Naive thymus-derived CD4-positive, alpha-beta T cell (primary cell): Measurements from ENCODE around the gene GNAQ. TPM values are rescaled to one million over a fixed set of nuclear protein-coding genes. Genes with fewer than 3 reads are reported as not detected.
A peak's percentile ranks its signal among the peaks of the same experiment; 100 is the strongest.

ENCODE experiments used
- ATAC-seq: fragments of 150-1000 bp; cut with Tn5 transposase; 2 replicates; pipeline ENCODE4 v1.10.0; 2021; ENCODE audit warnings: mild to moderate bottlenecking, moderate library complexity
- CTCF ChIA-PET: fragments of 350-600 bp; sonication (Branson Sonifier 250); formaldehyde crosslinking; loops from one replicate; lab custom pipeline; 2021; ENCODE audit warnings: antibody characterized with exemption; lab: Charles Lee
- POLR2A ChIA-PET: fragments of 350-600 bp; sonication (Branson Sonifier 250); formaldehyde crosslinking; loops from one replicate; lab custom pipeline; 2021; ENCODE audit warnings: antibody characterized with exemption, inconsistent platforms; lab: Charles Lee
- DNase-seq, 9 donors: peaks; one replicate each; pipeline versions ENCODE4 v3.0.0 to v3.0.0-alpha.2; 2020 to 2022; ENCODE audit warnings: mixed read lengths in 1 of 9
- H3K27ac ChIP-seq: one replicate; pipeline ENCODE4 v1.7.0; 2013; ENCODE audit warnings: mild to moderate bottlenecking, low read depth, low read length, moderate library complexity
- H3K27me3 ChIP-seq, 2 donors: one replicate each; pipeline ENCODE4 v1.7.0; 2013; ENCODE audit warnings: low read length in 2 of 2, mild to moderate bottlenecking in 2 of 2, moderate library complexity in 2 of 2; ENCODE audit not compliant: control insufficient read depth in 2 of 2, insufficient read depth in 2 of 2
- H3K36me3 ChIP-seq, 3 experiments: 1 replicate in 2 of 3; 2 replicates in 1 of 3; pipeline ENCODE4 v1.7.0; 2013; ENCODE audit warnings: low read length in 3 of 3, mild to moderate bottlenecking in 3 of 3, moderate library complexity in 1 of 3; ENCODE audit not compliant: insufficient read depth in 3 of 3, control insufficient read depth in 2 of 3
- H3K4me1 ChIP-seq, 2 donors: one replicate each; pipeline ENCODE4 v1.7.0; 2013; ENCODE audit warnings: low read length in 2 of 2, mild to moderate bottlenecking in 2 of 2, moderate library complexity in 1 of 2; ENCODE audit not compliant: control insufficient read depth in 2 of 2, insufficient read depth in 2 of 2
- H3K4me3 ChIP-seq: 2 replicates; pipeline ENCODE4 v1.7.0; 2013; ENCODE audit warnings: mild to moderate bottlenecking, low read length
- H3K9me3 ChIP-seq, 3 experiments: 1 replicate in 2 of 3; 2 replicates in 1 of 3; pipeline ENCODE4 v1.7.0; 2013; ENCODE audit warnings: low read length in 3 of 3; ENCODE audit not compliant: control insufficient read depth in 2 of 3
- H3K27ac Mint-ChIP-seq, 9 donors: one replicate each; pipeline ENCODE4 v1.8.0; 2020 to 2022; ENCODE audit warnings: mixed read lengths in 9 of 9, mild to moderate bottlenecking in 8 of 9, moderate library complexity in 5 of 9, inconsistent platforms in 2 of 9
- H3K27me3 Mint-ChIP-seq, 5 donors: one replicate each; pipeline ENCODE4 v1.8.0; 2021 to 2022; ENCODE audit warnings: mixed read lengths in 5 of 5, mild to moderate bottlenecking in 1 of 5
- H3K36me3 Mint-ChIP-seq, 5 donors: one replicate each; pipeline ENCODE4 v1.8.0; 2020 to 2022; ENCODE audit warnings: mixed read lengths in 5 of 5, mild to moderate bottlenecking in 3 of 5, inconsistent platforms in 1 of 5
- H3K4me1 Mint-ChIP-seq, 7 donors: one replicate each; pipeline ENCODE4 v1.8.0; 2020 to 2022; ENCODE audit warnings: mixed read lengths in 7 of 7, mild to moderate bottlenecking in 3 of 7, inconsistent platforms in 1 of 7
- H3K4me3 Mint-ChIP-seq, 10 donors: one replicate each; pipeline ENCODE4 v1.8.0; 2020 to 2022; ENCODE audit warnings: mild to moderate bottlenecking in 10 of 10, mixed read lengths in 10 of 10, moderate library complexity in 6 of 10, inconsistent platforms in 2 of 10
- H3K9me3 Mint-ChIP-seq, 11 donors: one replicate each; pipeline ENCODE4 v1.8.0; 2020 to 2022; ENCODE audit warnings: mixed read lengths in 11 of 11, mild to moderate bottlenecking in 4 of 11, inconsistent platforms in 1 of 11, moderate library complexity in 1 of 11
- intact Hi-C, 2 donors: fragments of 100-400 bp; cut with micrococcal nuclease; formaldehyde crosslinking; loops; one replicate each; pipeline ENCODE4 v1.15.1; 2023
- polyA plus RNA-seq, 2 donors: library from polyadenylated mRNA; unstranded; fragments of 300-500 nt; fragmentation: Illumina TruSeq; gene quantifications; one replicate each; pipeline ENCODE4 v1.2.3, GENCODE V29; 2021
- total RNA-seq, 6 experiments: library from RNA in 5 of 6; stranded (reverse) in 5 of 6; gene quantifications; 1 replicate in 5 of 6; 2 replicates in 1 of 6; pipeline ENCODE4 v1.2.3 and lab custom pipeline; 2021 to 2026

The GNAQ gene
- total and polyA plus RNA-seq, 7 experiments from 2014 or later: 7.2 to 60.6 (median 46.2) TPM

GRCh38 chr9:77803423-77803822, 228.2 kb downstream of the GNAQ start:
- ATAC-seq (no peak), DNase-seq (no peak)
- Histone ChIP-seq H3K27me3 (no peaks in the 10 kb centered on the region), H3K4me3 (no peak overlapping the region), H3K4me1 (peaks cover 0 to 5% of the 10 kb centered on the region in 2 donors), H3K27ac (no peak overlapping the region), H3K36me3 (no peaks in the 10 kb centered on the region), H3K9me3 (no peaks in the 10 kb centered on the region)
- ChIA-PET POLR2A (no interaction called here), CTCF (no interaction called here)
- Mint-ChIP-seq H3K9me3 (peaks cover 0 to 4% (median 0%) of the 10 kb centered on the region in 11 donors), H3K36me3 (peaks cover under 1 to 58% (median 42%) of the 10 kb centered on the region in 5 donors), H3K4me3 (no peak overlapping the region), H3K27ac (peak overlapping the region in 2 of 9 donors; percentile 1 to 4), H3K4me1 (peaks cover 8 to 36% (median 20%) of the 10 kb centered on the region in 7 donors), H3K27me3 (no peaks in the 10 kb centered on the region)
- intact Hi-C loops: no loop called here

DNA sequence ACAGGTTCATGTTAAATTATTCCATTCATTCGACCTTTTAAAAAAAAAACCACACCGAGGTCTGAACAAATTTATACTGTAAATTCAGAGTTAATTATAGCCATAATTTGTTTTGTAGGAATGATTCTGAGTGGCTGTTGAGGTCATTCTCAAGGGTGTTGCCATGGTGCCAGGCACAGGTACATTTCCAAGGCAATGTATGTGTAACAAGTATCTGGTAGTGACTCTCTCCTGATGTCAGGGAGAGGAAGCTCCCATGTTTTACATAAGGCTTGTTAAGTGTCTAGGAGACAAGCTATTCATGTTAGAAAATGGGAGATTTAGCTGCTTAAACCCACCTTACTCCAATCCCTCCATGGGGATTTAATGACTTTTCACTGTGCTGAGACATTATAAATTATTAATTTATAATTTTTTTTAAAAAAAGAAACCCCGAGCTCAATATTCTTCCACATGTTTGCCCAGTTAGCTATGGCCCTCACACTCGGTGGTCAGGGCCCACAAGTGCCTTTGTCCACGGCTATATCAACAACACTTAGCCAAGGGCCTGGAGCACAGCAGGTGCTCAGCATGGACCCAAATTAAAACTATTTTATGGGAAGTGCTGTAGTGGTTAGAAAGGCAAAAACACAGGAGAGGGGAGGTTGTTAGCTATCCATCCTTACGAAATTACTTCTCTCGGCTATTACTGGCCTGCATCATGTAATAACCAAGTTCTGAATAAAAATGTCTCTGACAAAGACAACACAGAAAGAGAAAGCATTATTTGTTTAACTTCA, 228.9 kb downstream of the GNAQ start:
- H3K4me3 Mint-ChIP-seq: no peak overlapping the region
- H3K4me1 Mint-ChIP-seq: peaks cover 6 to 28% (median 12%) of the 10 kb centered on the region in 7 donors
- ATAC-seq: no peak
- peak overlapping the region in 1 of 9 donors; percentile 1 for H3K27ac Mint-ChIP-seq
- POLR2A ChIA-PET: no interaction called here
- CTCF ChIA-PET: no interaction called here
- H3K27me3 Mint-ChIP-seq: no peaks in the 10 kb centered on the region
- intact Hi-C loops: no loop called here
- peaks cover 0 to 4% (median 0%) of the 10 kb centered on the region in 11 donors for H3K9me3 Mint-ChIP-seq
- DNase-seq: no peak
- Histone ChIP-seq H3K27me3 (no peaks in the 10 kb centered on the region), H3K27ac (no peak overlapping the region), H3K9me3 (no peaks in the 10 kb centered on the region), H3K4me1 (no peaks in the 10 kb centered on the region), H3K4me3 (no peak overlapping the region), H3K36me3 (no peaks in the 10 kb centered on the region)
- H3K36me3 Mint-ChIP-seq: peaks cover 7 to 54% (median 36%) of the 10 kb centered on the region in 5 donors

- ATAC-seq (no peak), DNase-seq (no peak)
- Histone ChIP-seq H3K9me3 (no peaks in the 10 kb centered on the region), H3K27me3 (no peaks in the 10 kb centered on the region), H3K27ac (no peak overlapping the region), H3K36me3 (peaks cover 0 to 5% (median 4%) of the 10 kb centered on the region in 3 experiments), H3K4me3 (no peak overlapping the region), H3K4me1 (no peaks in the 10 kb centered on the region)
- Mint-ChIP-seq H3K36me3 (peaks cover 10 to 54% (median 36%) of the 10 kb centered on the region in 5 donors), H3K27me3 (no peaks in the 10 kb centered on the region), H3K4me3 (no peak overlapping the region), H3K27ac (no peak overlapping the region), H3K4me1 (peaks cover 4 to 23% (median 7%) of the 10 kb centered on the region in 7 donors), H3K9me3 (peaks cover 0 to 4% (median 0%) of the 10 kb centered on the region in 11 donors)
- CTCF ChIA-PET: no interaction called here
- intact Hi-C loops: no loop called here
- POLR2A ChIA-PET: no interaction called here
Observed at GRCh38 chr9:77802064-77802463, 229.5 kb downstream of the GNAQ start.

DNA sequence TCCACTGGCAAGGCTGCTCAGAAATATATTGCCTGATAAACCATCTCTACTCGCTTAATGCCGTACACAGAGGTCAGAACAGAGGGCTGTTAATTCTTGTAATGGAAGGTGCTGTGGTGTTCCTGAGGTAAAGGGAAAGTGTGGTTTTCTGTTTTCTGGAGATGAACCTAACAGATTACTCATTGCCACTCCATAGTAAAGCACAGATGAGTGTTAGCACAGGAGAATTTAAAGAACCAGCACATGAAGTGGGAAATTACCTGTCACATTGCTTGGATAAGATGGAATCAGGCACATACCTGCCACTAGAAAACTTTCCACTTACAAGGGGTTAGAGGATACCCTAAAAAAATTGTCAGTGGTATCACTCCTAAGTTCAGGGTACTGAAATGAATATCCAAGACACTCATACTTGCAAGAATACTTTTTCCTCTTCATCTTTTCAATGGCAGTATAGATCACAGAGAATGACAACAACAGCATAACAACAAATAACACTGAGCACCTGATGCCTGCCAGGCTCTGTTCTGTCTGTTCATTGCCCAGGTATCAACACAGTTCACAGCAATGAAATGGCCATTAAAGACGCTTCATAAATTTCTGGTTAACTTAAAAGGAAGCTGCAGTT, 230.6 kb downstream of the GNAQ start:
- H3K27ac Mint-ChIP-seq: no peak overlapping the region
- no peaks in the 10 kb centered on the region for H3K27me3 Mint-ChIP-seq
- POLR2A ChIA-PET: no interaction called here
- Histone ChIP-seq H3K4me1 (no peaks in the 10 kb centered on the region), H3K4me3 (no peak overlapping the region), H3K36me3 (peaks cover 0 to 6% (median 4%) of the 10 kb centered on the region in 3 experiments), H3K27me3 (no peaks in the 10 kb centered on the region), H3K27ac (no peak overlapping the region), H3K9me3 (no peaks in the 10 kb centered on the region)
- H3K9me3 Mint-ChIP-seq: peaks cover 0 to 4% (median 0%) of the 10 kb centered on the region in 11 donors
- peaks cover 0 to 17% (median 5%) of the 10 kb centered on the region in 7 donors for H3K4me1 Mint-ChIP-seq
- intact Hi-C loops: no loop called here
- no peak for ATAC-seq
- no peak for DNase-seq
- H3K36me3 Mint-ChIP-seq: peaks cover 10 to 52% (median 42%) of the 10 kb centered on the region in 5 donors
- H3K4me3 Mint-ChIP-seq: no peak overlapping the region
- CTCF ChIA-PET: no interaction called here

DNA sequence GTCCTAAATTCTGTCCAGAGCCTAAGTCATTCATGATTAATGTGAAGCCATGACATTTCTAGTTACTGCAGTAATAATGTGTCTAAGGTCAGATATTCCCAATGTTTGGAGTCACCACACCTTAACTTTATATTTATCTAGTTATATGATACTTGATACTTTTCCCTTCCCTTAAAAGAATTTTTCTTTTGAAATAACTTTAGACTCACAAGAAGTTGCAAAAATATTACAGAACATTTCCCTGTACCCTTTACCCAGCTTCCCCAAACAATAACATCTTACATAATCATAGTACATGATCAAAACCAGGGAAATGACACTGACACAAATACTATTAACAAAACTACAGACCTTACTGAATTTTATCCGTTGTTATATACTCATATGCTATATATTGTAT, 233.5 kb downstream of the GNAQ start:
- H3K36me3 Mint-ChIP-seq: peaks cover 7 to 58% (median 47%) of the 10 kb centered on the region in 5 donors
- Histone ChIP-seq H3K36me3 (peaks cover 0 to 6% (median 4%) of the 10 kb centered on the region in 3 experiments), H3K27me3 (no peaks in the 10 kb centered on the region), H3K27ac (no peak overlapping the region), H3K4me1 (no peaks in the 10 kb centered on the region), H3K9me3 (no peaks in the 10 kb centered on the region), H3K4me3 (no peak overlapping the region)
- H3K27me3 Mint-ChIP-seq: no peaks in the 10 kb centered on the region
- no peak for DNase-seq
- intact Hi-C loops: no loop called here
- CTCF ChIA-PET: no interaction called here
- H3K4me3 Mint-ChIP-seq: no peak overlapping the region
- peaks cover 0 to 4% (median 0%) of the 10 kb centered on the region in 11 donors for H3K9me3 Mint-ChIP-seq
- POLR2A ChIA-PET: no interaction called here
- peaks cover 0 to 19% (median 0%) of the 10 kb centered on the region in 7 donors for H3K4me1 Mint-ChIP-seq
- ATAC-seq: no peak
- H3K27ac Mint-ChIP-seq: peak overlapping the region in 2 of 9 donors; percentile 5 to 55

DNA sequence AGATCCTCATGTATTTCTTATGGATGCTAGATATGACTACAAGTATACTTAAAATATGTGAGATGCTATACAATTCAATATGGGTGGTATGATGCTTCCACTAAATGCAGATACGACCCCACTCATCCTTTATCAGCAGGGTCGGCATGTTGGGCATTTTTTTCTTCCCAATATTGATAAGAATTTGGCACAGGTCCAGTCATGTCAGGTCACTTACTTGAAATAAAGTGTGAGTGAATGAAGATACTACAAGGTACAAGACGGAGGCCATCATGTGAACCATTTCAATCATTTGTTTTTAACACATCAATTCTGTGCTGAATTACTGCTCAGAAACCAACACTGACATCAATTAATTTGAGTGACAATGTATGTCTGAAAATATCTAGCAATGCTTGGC, 236.6 kb downstream of the GNAQ start:
- intact Hi-C loops: no loop called here

More for the DNA sequence above, 236.6 kb downstream of the GNAQ start:
- H3K36me3 Mint-ChIP-seq: peaks cover 17 to 49% (median 39%) of the 10 kb centered on the region in 5 donors
- no peaks in the 10 kb centered on the region for H3K27me3 Mint-ChIP-seq
- no peak for ATAC-seq
- no peaks in the 10 kb centered on the region for H3K9me3 Mint-ChIP-seq
- Histone ChIP-seq H3K4me1 (no peaks in the 10 kb centered on the region), H3K27me3 (no peaks in the 10 kb centered on the region), H3K9me3 (no peaks in the 10 kb centered on the region), H3K27ac (no peak overlapping the region), H3K36me3 (peaks cover 0 to 6% (median 4%) of the 10 kb centered on the region in 3 experiments), H3K4me3 (no peak overlapping the region)
- ChIA-PET CTCF (no interaction called here), POLR2A (no interaction called here)
- no peak for DNase-seq
- H3K4me3 Mint-ChIP-seq: no peak overlapping the region
- no peak overlapping the region for H3K27ac Mint-ChIP-seq
- peaks cover 0 to 16% (median 0%) of the 10 kb centered on the region in 7 donors for H3K4me1 Mint-ChIP-seq
